ENCODE measurements around the gene LMAN2. TPM values are rescaled to one million over a fixed set of nuclear protein-coding genes. Genes with fewer than 3 reads are reported as not detected.

The LMAN2 gene
- total and polyA plus RNA-seq, 2 experiments from 2014 or later: 153 to 227 TPM

DNA sequence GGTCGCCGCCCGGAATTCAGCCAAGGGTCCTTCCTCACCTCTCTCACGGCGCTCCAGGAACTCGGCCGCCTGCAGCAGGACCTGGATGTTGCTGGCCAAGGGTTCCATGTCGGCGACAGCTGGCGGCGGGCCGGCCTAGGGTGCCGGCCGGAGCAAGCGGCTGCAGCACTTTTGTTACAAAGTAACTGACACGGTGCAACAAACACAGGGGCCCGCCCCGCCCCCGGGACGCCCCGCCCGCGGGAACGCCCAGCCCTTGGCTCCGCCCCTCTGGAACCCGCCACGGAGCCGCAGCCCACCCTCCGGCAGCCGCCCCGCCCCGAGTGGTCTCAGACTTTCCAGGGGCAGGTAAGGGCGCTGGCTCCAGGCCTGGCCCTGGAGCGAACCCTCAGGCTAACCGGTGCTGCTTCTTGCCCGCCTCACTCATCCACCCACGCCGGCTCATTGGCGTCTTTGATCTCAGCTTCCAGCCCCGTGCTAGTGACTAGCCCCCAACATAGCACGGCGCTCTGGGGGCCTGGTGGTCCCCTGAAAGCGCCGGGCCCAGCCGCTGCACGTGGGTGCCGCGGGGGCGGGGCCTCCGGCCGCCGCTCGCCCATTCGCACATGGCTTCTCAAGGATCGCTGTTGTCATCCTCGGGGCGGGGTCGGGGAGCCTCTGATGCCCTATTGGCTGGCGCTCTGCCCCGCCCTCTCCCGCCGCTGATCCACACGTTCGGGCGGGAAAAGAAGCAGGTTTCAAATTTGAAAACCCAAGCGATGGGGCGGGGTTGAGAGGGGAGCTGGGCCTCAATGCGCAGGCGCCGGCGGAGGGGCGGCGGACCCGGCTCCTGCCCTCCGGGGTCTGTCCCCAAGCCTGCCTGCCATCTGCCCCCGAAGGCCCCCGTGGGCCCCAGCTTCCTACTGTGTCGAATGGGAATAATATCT, 39.5 kb downstream of the LMAN2 start, which contains the start of gene MXD3:
Gene MXD3, minus strand, starts transcription at position 176 of the 926 bp plus-strand sequence. Its CDS starts 68 bp downstream, at position 108.
- H3K27ac Mint-ChIP-seq: peak within 1 kb of the TSS; percentile 95
- H3K9me3 Mint-ChIP-seq: no peaks in the 10 kb centered on the region; the same call in 2 of the 3 replicates
- peaks cover 14% of the 10 kb centered on the region for H3F3A ChIP-seq (replicated peaks; ENCODE audit: low read depth)
- H2AFZ ChIP-seq: peak within 1 kb of the TSS; percentile 78; the same call in 1 of the 2 replicates
- H3K4me3 Mint-ChIP-seq: peak within 1 kb of the TSS; percentile 75
- peaks cover 12% of the 10 kb centered on the region for H3K4me1 ChIP-seq (ENCODE audit: insufficient read depth)
- peaks cover 11% of the 10 kb centered on the region; the same call in 1 of the 2 replicates for H4K20me1 ChIP-seq (replicated peaks; ENCODE audit: insufficient read depth)
- H3K4me1 Mint-ChIP-seq: peaks cover 18% of the 10 kb centered on the region
- H3K4me3 ChIP-seq: peak within 1 kb of the TSS; percentile 69
- DNase-seq (ENCODE audit: low spot score): peak; percentile 100
- 0 out of 2 replicates have a peak, but pooled peaks cover under 1% of the 10 kb centered on the region for H3K36me3 ChIP-seq (ENCODE audit: insufficient read depth)
- peak within 1 kb of the TSS; percentile 91; the same call in 1 of the 2 replicates for H3K27ac ChIP-seq (ENCODE audit: low read depth)
- H3K27me3 ChIP-seq (ENCODE audit: insufficient read depth): no peaks in the 10 kb centered on the region
- peak within 1 kb of the TSS; percentile 90 for H3K4me2 ChIP-seq
- H3K36me3 Mint-ChIP-seq (ENCODE audit: low read depth): peaks cover 2% of the 10 kb centered on the region
- peak; percentile 54; the same call in 1 of the 2 replicates for TF ChIP-seq CREB1 (CRISPR knock-in tag; IDR thresholded peaks at IDR 0.05; ENCODE audit: low read depth)
- TF ChIP-seq ZNF114 (CRISPR knock-in tag; IDR thresholded peaks at IDR 0.05): no peak
- no peak for TF ChIP-seq EZH2 (IDR thresholded peaks at IDR 0.05; ENCODE audit: low read depth, unreplicated experiment)
- peak; percentile 63 for TF ChIP-seq POLR2AphosphoS5 (IDR thresholded peaks at IDR 0.05; ENCODE audit: low read depth)
- H3K9me2 ChIP-seq (ENCODE audit: insufficient read depth): no peaks in the 10 kb centered on the region
- peaks cover 13% of the 10 kb centered on the region for H3K27me3 Mint-ChIP-seq (ENCODE audit: insufficient read depth, low read depth, poor library complexity)
- peak; percentile 65 for ATAC-seq
- no peaks in the 10 kb centered on the region for H3K79me2 ChIP-seq (replicated peaks; ENCODE audit: insufficient read depth)

DNA sequence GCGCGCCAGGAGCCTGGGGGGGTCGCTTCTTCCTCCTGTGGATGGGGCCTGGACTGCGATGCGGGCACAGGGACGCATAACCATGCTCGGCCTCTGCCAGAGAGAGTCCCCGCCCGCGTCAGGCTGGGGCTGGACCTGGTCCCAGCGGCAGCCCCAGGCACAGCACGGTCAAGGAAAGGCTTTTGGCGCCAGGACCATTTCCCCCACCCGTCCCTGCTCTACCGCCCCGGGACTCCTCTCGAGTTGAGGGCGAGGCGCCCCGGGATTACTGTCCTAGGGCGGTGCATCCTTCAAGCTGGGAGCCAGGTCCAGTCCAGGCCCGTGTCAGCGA, 40.1 kb downstream of the LMAN2 start:
- Mint-ChIP-seq H3K4me1 (peaks cover 18% of the 10 kb centered on the region), H3K36me3 (ENCODE audit: low read depth) (peaks cover 8% of the 10 kb centered on the region), H3K27me3 (ENCODE audit: insufficient read depth, low read depth, poor library complexity) (peaks cover 13% of the 10 kb centered on the region), H3K4me3 (peak overlapping the region; percentile 75), H3K9me3 (no peaks in the 10 kb centered on the region; the same call in 2 of the 3 replicates), H3K27ac (no peak overlapping the region)
- no peaks in the 10 kb centered on the region for H3K79me2 ChIP-seq (replicated peaks; ENCODE audit: insufficient read depth)
- no peak overlapping the region for H3K27ac ChIP-seq (ENCODE audit: low read depth)
- peaks cover 5% of the 10 kb centered on the region; the same call in 1 of the 2 replicates for H3K36me3 ChIP-seq (ENCODE audit: insufficient read depth)
- H3F3A ChIP-seq (replicated peaks; ENCODE audit: low read depth): peaks cover 20% of the 10 kb centered on the region
- 0 out of 2 replicates have a peak overlapping the region, but pooled peaks have one; percentile 14 for H2AFZ ChIP-seq
- peaks cover 12% of the 10 kb centered on the region for H3K4me1 ChIP-seq (ENCODE audit: insufficient read depth)
- peak overlapping the region; percentile 69 for H3K4me3 ChIP-seq
- TF ChIP-seq EZH2 (IDR thresholded peaks at IDR 0.05; ENCODE audit: low read depth, unreplicated experiment) (no peak), NANOG (IDR thresholded peaks at IDR 0.05; ENCODE audit: borderline replicate concordance) (no peak), ZNF462 (CRISPR knock-in tag; IDR thresholded peaks at IDR 0.05) (no peak), JUNB (IDR thresholded peaks at IDR 0.05; ENCODE audit: unreplicated experiment) (no peak)
- TF ChIP-seq, protein P1, sequence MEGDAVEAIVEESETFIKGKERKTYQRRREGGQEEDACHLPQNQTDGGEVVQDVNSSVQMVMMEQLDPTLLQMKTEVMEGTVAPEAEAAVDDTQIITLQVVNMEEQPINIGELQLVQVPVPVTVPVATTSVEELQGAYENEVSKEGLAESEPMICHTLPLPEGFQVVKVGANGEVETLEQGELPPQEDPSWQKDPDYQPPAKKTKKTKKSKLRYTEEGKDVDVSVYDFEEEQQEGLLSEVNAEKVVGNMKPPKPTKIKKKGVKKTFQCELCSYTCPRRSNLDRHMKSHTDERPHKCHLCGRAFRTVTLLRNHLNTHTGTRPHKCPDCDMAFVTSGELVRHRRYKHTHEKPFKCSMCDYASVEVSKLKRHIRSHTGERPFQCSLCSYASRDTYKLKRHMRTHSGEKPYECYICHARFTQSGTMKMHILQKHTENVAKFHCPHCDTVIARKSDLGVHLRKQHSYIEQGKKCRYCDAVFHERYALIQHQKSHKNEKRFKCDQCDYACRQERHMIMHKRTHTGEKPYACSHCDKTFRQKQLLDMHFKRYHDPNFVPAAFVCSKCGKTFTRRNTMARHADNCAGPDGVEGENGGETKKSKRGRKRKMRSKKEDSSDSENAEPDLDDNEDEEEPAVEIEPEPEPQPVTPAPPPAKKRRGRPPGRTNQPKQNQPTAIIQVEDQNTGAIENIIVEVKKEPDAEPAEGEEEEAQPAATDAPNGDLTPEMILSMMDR (conservative IDR thresholded peaks at IDR 0.05; ENCODE audit: low read depth in 2 of 2): no peak
- H4K20me1 ChIP-seq (replicated peaks; ENCODE audit: insufficient read depth): peaks cover 11% of the 10 kb centered on the region; the same call in 1 of the 2 replicates
- H3K27me3 ChIP-seq (ENCODE audit: insufficient read depth): no peaks in the 10 kb centered on the region
- peak overlapping the region; percentile 88 for H3K4me2 ChIP-seq
- DNase-seq (ENCODE audit: low spot score) (no peak), ATAC-seq (peak; percentile 8)
- H3K9me2 ChIP-seq (ENCODE audit: insufficient read depth): no peaks in the 10 kb centered on the region

Data from GM23338 (cell line).